Renal cortex interstitium (tissue), 11 donors: ENCODE measurements around the gene SUPT6H. TPM values are rescaled to one million over a fixed set of nuclear protein-coding genes. Genes with fewer than 3 reads are reported as not detected.
"Not testable (repeated sequence)": the region's sequence is repeated elsewhere in the genome, so short reads cannot be mapped to it uniquely, and the experiment has no call there.

Source experiments
- DNase-seq, 11 donors: peaks; one replicate each; pipeline ENCODE4 v3.0.0-alpha.2; 2013; ENCODE audit warnings: low read depth in 9 of 11, low spot score in 4 of 11; ENCODE audit errors: extremely low read depth in 1 of 11
- polyA plus RNA-seq, 3 donors: library from polyadenylated mRNA; unstranded; fragments of 120-200 nt; gene quantifications; one replicate each; pipeline ENCODE4 v1.2.1, GENCODE V29; 2013; ENCODE audit not compliant: insufficient read length in 3 of 3

The SUPT6H gene
- polyA plus RNA-seq, 3 donors, result 71.4 to 75.8 (median 72.4) TPM

DNA sequence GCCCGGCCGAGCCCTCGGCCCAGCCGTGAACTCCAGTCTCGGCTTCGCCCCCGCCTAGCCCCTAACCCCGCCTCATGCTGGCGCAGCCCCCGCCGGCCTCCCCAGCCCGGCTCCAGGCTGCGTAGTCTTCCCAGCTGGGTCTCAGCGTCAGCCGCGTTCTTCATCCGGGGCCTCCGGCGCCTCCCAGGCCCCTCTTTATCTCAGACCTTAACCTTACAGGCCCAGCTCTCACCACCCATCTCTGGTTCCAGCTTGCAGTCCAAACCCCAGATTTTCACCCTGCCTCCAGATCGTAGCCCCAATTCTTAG, 49.7 kb downstream of the SUPT6H start, which contains the start of gene PROCA1:
Gene PROCA1, minus strand, starts transcription at position 166 of the 309 bp plus-strand sequence. CDS start 228 bp downstream, outside the sequence.
- peak in 1 of 11 donors; percentile 58 for DNase-seq

DNA sequence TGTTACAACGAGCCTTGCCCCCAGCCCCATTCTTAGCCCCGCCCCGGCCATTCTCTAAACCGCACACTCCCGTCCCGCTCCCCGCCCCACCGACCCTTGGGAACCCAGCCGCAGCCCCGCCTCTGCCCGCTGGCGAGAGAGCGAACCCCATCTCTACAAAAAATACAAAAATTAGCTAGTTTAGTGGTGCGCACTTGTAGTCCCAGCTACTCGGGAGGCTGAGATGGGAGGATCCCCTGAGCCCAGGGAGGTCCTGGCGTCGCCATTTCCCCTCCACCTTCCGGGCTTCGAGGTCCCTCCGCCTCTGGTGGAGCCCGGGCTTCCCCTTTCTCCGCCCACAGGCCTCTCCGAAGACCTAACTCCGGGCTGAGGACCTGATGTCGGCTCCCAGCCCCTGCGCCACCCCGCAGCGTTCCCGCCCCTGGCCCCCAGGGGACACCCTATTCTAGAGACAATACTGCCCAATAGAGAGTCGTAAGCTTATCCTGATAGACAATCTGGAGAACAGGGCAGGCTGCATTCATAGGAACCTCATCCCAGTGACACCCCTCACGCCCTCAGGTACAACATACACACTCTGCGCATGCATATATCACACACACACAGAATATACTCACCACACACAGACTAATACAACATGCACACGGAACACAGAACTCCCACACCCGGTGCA, 50.2 kb downstream of the SUPT6H start:
- no peak for DNase-seq

DNA sequence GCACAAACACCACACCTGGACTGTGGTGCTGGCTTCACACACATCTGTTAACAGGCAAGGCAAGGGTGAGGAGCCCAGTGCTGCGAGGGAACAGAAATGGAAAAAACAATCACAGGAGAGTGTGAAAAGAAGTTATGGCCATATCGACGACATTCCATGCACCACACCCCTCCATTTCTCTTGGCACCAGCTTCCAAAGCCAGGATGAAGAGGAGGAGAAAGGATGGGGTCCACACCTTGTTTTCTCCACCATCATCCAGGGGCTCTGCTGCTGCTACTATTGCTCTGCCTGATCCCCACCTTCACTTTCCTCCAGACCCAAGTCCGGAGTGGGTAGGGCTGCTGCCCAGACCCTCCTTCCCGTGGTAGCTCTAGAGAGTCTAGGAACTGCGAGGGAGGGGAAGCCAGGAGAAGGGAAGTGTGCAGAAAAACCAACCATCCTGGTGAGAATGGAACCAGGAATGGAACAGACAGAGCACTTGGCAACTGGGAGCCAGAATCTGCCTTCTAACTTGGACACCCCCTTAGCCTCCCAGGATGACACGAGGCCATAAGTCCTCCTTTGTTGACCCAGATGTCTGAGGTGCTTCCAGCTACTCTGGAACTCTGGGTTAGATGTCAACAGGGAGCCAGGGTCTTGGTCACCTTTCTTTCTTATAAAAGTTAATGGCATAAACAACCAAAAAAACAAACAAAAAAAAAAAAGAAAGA, 50.9 kb downstream of the SUPT6H start:
- DNase-seq, result no peak

DNA sequence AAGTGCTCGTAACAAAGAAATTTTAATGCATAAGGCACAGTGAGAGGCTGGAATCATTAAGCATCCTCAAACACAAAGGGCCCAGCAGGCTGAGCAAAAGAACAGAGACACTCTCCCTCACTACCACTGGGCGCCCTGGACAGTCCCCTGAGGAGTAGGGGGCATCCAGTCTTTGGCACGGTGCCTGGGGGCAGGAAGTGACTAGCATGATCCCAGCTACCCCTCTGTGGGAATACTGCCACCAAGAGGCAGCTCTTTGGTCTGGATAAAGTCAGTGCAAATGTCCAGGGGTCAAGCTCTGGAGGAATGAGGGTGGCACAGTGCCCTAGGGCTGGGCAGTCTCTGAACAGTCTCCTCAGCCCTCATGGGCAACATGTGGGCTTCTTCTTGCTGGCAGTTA, 52.3 kb downstream of the SUPT6H start:
- DNase-seq, result no peak

DNA sequence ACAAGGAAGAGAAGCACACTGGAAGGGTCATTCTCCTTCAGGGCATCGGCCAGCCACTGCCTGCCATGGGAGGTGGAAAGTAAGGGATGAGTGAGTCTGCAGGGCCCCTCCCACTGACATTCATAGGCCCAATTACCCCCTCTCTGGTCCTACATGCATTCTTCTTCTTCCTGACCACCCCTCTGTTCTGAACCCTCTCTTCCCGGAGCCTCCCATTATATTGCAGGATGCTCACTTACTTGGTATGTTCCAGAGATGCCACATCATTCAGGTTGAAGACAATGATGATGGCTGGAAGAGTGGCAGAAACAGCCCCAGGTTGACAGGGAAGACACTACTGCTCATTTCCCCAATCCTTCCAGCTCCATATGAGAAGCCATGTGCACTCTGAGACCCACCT, 53.2 kb downstream of the SUPT6H start:
- no peak for DNase-seq

DNA sequence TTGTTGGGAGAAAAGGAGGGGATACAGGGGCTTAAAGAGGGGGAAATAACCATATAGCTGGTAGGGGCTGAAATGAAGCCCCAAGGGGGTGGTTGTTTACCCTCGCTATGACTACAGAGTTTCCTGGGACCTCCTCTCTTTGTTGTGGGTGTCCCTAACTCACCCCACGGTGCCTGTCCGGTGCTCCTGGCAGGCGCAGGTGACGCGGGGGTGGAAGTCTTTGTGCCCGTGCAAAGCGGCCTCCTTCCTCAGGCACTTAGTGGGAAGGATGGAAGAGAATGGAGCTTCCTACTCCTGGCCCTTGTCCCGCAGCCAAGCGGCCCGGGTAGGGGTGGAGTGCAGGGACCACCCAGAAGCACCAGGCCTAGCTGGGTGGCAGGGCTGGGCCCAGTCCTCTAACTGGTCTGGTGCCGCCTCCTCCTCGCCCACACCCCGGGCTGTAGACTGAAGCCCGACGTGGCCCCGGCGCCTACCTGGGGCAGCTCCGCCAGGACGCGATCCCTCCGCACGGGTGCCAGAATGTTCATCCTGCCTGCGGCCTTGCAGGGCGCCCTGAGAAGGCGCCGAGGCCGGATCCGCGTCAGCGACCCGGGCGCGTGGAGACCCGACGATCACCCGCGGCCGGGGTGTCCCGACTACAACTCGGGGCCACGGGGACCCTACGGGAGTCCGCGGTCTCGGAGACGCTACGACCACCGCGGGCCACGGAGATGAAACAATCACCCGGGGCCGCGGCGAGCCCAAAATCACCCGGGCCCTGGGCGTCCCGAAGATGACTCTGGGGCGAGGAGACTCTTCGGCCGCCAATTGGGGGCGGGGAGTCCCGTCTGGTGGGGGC, 55.0 kb downstream of the SUPT6H start:
- no peak for DNase-seq

DNA sequence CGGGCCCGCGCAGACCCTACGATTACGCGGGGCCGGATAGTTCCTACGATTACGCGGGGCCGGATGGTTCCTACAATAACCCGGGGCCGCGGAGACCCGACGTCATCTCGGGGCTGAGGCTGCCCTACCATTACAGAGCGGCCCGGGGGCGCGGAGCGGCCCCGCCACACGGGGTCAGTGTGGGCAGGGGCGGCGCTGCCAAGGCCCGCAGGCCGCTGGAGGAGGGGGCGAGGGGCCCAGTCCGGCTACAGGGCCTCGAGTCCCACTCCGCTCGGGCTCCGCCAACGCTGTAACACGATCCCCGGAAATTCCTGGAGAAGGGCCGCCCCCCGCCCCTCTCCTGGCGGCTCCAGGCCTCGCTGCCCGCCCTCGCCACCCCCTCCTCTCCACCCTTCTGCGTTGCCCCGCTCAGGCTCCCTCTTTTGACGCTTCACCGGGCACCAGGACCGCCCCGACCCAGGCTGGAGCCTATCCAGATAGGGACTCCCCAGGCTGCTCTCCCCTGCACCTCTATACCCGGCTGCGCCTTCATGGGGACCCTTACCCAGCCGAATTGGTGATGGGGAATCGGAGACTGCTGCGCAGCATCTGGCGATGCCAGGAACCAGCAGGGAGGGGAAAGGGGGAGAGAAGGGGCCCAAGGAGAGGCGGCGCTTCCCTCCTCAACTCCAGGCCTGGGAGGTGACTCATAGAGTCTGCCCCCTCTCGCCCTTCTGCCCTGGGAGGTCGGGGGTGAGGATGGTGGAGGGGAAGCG, 55.8 kb downstream of the SUPT6H start, which contains the start of gene RAB34:
Gene RAB34, minus strand, starts transcription at position 291 of the 755 bp plus-strand sequence. CDS start 602 bp downstream, outside the sequence.
- DNase-seq, result peak in 9 of 11 donors; percentile 80 to 93 (median 90)

DNA sequence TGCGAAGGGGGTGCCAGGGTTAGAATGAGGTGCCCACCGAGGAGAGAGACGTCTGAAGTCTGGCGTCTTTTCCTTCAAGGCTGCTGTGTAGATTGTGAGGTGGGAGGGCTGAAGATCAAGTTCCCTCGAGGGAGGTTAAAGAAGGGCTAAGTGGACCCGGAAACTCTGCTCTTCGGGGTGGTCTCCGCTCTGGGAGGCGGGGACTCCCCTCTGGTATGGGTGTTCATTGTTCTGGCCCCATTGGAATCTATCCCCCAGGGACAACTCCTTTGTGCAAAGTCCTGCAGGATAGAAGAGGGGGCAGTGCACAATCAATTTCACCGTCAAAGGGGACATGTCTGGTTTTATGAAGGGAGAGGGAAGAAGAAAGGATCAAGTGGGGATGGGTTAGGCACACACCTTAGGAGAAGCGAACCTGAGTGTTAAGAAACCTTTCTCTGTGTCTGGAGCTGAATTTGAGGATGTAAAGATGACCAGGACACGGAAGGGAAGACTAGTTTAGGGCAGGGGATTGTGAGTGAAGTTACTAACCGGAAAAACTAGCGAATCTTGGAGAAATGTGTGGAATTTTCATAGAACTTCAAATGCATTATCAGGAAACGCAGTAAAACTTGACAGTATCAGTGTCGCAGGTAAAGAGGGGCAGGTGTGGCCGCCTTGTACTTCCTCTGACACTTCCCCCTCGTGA, 56.5 kb downstream of the SUPT6H start:
- DNase-seq, result peak in 3 of 11 donors; percentile 48 to 69 (median 49)

DNA sequence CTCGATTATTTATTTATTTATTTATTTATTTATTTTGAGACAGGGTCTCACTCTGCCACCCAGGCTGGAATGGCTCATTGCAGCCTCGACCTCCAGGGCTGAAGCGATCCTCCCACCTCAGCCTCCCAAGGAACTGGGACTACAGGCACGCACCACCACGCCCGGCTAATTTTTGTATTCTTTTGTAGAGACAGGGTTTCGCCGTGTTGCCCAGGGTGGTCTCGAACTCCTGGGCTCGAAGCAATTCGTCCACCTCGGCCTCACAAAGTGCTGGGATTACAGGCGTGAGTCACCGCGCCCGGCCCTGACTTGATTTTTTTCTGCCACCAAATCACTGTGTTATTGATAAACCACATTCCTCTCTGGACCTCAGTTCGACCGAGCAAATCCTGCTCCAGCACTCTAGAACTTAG, 57.0 kb downstream of the SUPT6H start:
- no peak for DNase-seq

DNA sequence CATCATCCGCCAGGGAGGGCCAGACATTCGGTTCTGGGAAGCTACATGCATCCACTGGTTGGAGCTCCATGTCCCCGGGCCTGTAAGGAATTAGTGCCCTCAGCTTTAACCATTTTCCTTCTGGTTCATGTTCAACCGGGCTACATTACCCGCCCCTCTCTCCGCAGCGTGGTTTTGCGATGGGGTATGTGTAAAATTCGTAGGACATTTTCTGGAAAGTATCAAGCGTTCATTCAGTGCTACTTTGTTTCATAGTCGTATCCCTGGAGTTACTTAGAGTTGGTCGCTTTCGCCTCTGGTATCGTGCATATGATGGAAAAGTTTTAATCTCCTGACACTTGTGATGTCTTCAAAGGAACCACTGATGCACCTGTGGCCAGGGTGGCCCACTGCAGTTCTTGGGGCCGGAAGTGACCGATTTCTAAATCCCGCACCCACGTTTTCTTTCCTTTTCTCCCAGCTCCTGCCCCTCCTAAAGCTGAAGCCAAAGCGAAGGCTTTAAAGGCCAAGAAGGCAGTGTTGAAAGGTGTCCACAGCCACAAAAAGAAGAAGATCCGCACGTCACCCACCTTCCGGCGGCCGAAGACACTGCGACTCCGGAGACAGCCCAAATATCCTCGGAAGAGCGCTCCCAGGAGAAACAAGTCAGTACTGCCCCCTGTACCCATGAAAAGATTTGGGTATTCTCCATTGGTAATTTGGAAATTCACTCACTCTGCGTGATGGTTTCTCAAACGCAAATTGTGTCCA, 58.4 kb downstream of the SUPT6H start:
- no peak for DNase-seq

DNA sequence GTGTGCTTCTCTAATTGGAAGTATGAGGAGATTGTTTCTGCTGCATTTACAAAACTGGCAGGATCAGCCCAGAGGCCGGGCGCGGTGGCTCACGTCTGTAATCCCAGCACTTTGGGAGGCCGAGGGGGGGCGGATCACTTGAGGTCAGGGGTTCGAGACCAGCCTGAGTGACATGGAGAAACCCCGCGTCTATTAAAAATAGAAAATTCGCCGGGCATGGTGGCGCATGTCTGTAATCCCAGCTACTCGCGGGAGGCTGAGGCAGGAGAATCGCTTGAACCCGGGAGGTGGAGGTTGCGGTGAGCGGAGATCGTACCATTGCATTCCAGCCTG, 59.0 kb downstream of the SUPT6H start:
- not testable (repeated sequence) for DNase-seq

DNA sequence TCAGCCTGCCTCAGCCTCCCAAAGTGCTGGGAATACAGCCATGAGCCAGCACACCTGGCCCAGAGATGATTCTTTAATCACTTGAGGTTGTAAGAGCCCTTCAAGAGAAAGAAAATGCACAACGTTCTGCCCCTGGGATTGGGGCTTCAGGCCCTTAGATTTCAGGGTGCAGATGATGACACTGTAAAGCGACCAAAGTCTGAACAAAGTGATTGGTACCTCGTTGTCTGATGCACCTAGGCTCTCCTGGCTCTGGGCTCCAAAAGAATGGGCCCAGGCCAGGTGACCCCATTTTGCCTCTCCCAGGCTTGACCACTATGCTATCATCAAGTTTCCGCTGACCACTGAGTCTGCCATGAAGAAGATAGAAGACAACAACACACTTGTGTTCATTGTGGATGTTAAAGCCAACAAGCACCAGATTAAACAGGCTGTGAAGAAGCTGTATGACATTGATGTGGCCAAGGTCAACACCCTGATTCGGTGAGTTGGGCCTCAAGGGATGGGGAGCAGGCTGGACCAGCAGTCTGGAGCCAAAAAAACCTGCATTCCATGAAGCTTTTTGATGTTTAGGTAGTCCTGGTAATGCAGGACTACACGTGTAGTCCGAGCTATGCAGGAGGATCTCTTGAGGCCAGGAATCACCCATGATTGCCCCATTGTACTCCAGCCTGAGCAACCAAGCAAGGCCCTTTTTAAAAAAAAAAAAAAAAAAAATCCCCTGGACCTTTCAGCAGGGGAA, 60.6 kb downstream of the SUPT6H start:
- no peak for DNase-seq

DNA sequence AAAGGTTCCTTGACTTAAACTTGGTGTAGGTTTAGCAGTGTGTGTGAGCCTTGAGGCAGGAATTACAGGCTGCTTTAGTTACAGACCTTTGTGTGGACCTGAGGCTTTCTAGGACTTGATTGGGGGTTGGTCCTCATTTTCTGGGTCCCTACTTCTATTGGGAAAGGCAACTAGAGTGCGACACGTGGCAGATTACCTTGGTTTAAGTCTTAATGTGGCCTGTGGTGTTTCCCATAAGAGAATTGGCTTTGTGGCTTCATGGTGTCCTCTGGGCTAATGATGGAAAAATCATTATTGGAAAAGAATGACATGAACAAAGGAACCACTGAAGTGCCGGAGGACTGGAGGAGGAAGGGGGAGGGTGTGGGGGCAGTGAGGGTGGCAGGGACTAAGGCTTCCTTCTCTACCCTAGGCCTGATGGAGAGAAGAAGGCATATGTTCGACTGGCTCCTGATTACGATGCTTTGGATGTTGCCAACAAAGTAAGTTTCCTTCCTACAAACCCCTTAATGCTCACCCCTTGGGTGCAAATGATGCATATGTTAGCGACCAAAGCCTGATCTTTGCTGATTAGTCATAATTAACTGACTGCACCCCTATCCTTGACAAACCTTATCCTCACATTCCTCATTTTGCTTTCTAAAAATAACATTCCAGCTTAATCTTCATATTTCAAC, 61.3 kb downstream of the SUPT6H start:
- DNase-seq, result no peak

DNA sequence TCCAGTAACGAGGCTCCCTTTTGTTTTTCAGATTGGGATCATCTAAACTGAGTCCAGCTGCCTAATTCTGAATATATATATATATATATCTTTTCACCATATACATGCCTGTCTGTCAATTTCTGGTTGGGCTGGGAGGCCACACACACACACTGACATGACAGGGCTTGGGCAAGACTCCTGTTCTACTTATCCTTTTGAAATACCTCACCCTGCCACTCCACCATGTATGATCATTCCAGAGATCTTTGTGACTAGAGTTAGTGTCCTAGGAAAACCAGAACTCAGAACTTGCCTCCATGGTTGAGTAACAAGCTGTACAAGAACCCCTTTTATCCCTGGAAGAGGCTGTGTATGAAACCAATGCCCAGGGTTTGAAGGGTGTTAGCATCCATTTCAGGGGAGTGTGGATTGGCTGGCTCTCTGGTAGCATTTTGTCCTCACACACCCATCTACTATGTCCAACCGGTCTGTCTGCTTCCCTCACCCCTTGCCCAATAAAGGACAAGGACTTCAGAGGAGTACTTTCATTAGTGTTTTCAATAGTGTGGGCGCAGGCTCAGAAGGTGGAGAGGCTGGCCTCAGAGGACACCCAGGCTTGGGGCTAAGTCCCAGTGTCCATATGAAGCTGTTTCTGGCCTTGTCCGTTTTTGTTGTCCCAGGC, 62.0 kb downstream of the SUPT6H start:
- not testable (repeated sequence) for DNase-seq

DNA sequence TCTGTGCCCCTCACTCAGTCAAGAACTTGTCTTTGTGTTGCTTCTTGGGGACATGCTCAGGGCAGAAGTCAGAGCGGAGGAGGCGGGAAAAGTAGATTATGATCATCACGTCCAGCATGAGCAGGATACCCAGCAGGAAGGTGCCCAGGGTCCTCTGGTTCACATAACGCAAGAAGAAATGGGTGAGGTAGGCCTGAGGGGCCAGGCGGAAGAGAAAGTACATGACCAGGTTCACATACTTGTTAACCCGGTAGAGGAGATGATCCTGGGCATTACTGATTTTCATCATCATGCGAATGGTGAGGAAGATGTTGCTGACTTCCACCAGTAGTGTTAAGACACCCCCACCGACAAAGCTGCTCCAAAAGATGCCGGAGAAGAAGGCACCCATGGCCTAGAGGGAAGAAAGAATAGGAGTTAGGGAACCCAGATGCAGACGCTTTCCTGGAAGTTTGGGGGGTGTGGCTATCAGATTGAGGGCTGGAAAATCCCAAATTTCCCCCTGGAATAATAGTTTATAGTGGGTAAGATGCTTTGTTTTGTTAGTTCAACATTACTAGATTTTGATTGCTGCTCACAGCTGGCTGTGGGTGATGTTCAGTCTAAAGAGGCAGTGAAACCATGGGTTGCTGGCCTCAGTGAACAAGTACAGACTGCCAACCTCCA, 62.6 kb downstream of the SUPT6H start:
- DNase-seq, result no peak

DNA sequence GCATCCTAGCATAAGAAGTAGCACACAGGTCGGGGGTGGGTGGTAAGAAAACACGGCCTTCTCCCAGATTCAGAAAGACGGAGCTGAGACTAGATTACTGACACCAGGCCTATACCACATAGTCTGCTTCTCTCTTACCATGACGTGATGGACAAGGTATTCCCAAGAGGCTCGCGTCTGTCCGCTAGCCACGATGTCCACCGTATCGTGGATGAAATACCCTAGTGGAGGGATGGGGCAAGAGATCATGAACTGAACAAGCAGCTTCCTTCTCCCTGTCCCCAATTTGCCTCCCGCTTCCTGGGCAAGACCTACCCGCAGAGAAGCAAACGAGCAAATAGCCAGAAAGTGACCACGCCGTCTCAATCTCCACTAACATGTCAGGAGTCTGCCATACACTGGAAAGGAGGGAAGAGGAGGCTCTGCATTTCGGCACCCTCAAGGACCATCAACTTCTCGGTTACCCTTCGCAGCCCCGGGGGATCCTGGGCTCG, 63.2 kb downstream of the SUPT6H start:
- DNase-seq, result no peak
